Measurements from ENCODE around the gene LCE1F.

LCE1F gene

DNA sequence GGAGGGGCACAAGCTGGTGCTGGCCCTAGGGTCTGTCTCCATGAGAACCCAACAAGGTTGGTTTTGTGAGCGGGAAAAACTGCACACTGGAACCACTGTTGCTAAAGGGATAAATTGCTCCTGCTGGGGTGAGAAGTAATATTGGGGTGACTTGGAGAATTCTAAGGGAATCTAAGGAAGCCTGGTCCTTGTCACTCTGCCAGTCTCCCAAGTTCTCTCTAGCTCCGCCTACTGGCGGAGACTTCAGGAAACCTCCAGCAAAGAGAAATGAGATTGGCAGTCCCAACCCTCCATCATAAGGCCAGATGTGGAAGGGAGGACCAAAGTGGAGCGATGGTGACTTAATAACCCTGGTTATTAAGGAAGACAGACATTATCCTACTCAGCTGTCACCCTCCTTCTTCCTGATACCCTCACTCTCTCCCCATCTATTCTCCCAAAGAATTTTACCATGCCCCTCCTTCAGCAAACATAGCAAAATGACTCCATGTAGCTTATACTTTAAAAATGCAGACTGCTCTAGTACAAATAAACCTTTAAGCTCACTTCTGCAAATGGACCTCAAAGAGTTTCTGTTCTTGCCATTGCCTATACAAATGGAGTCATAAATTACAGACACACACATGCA lies 2.7 kb downstream of the LCE1F start:
- DNase-seq, result no peak

DNA sequence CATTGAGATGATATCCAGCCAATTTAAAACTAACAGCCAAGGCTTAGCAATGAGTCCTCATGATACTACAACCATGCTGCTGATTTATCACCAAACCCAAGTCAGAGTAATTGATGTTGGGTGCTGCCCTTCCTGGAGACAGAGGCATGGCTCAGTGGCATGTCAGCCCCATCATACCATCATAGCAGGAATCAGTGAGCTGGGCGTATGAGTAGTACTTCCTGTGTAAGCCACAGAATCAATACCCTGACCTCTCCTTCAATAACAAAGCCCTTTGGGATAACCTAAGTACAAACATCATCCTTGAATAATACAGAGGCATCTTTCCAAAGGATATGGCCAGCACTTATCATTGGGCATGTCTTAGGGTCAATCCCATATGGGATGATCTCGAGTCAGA lies 8.2 kb downstream of the LCE1F start:
- DNase-seq, result no peak

DNA sequence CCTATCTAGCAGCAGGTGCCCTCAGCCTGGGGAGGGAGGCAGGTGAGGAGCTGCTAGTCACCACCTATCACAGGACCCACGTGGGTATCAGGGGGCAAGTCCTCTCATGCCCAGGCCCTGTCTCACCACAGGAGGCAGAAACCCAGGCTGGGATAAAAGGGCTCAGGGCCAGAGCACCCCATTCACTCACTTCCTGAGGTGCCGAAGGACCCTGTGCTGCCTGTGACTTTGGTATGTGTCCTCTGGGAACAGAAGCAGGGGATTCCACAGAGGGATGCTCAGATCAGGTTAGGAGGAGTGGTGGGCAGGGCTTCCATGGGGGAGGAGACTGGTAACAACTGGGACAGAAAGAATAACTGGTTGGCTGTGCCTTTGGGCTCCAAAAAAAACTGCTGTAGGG lies 11.1 kb downstream of the LCE1F start, which contains the start of gene LCE1E:
Gene LCE1E (plus strand): TSS at position 181 of the 400 bp plus-strand sequence. CDS start 1,043 bp downstream, outside the sequence.
- no peak for DNase-seq

DNA sequence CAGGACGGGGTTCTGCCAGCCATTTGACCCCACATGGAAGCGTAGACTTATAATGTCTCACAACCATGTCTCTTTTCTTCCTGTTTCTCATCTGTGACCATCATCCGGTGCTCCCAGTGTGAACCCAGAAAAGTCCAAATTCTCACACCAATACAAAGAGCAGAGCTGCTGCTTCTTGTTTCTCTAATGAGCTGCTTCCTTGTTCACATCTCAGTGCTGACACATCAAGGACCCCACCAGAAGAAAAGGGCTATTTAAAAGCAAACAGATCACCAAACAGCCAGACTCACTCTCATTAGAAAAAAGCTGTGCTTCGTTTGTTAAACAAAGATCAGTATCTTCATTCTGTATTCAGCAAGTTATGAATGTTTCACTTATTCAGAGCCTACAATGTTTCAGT lies 20.7 kb downstream of the LCE1F start:
- no peak for DNase-seq

DNA sequence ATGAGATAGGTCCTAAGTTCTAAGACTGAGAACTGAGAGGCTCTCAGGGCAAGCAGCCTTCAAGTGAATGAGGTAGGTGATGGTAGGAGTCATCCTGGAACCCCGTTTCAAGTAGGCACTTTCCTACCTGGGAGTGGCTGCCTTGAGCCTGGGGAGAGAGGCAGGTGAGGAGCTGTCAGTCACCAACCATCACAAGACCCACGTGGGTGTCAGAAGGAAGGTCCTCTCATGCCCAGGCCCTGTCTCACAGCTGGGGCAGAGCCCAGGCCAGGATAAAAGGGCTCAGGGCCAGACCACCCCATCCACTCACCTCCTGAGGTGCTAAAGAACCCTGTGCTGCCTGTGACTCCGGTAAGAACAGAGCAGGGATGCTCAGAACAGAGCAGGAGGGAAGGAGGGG lies 21.5 kb downstream of the LCE1F start, which contains the start of gene LCE1D:
Gene LCE1D (plus strand): TSS at position 301 of the 400 bp plus-strand sequence. CDS start 1,074 bp downstream, outside the sequence.
- no peak for DNase-seq

DNA sequence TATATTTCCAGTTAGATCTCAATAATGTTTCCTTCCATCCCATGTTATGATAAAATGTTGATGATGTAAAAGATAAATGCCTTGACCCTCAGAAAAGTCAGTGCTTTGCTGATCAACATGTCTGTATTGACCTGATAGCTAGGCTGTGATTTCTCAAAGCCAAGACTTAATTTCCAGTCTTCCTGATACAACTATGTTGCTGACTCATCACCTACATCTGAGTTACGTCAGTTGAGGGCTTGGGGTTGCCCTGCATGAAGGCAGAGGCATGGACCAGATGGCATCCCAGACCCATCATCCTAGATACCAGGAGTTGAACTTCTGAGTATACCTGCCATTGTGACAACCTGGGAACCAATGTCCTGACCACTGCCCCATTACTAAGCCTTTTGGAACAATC lies 26.4 kb downstream of the LCE1F start:
- no peak for DNase-seq

DNA sequence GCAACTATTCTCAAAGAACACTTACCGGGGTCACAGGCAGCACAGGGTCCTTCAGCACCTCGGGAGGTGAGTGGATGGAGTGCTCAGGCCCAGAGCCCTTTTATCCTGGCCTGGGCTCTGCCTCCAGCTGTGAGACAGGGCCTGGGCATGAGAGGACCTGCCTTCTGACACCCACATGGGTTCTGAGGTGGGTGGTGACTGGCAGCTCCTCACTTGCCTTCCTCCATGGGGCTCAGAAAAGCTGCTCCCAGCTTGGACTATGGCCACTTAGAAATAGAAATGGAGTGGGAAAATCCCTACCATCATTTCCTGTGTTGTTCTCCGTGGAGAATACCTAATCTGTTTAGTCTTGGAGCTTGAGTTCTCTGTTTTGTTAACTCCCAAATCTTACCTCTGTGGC lies 31.6 kb downstream of the LCE1F start, which contains the start of gene LCE1C:
Gene LCE1C (minus strand): TSS at position 76 of the 400 bp plus-strand sequence. CDS start 1,173 bp downstream, outside the sequence.
- no peak for DNase-seq

DNA sequence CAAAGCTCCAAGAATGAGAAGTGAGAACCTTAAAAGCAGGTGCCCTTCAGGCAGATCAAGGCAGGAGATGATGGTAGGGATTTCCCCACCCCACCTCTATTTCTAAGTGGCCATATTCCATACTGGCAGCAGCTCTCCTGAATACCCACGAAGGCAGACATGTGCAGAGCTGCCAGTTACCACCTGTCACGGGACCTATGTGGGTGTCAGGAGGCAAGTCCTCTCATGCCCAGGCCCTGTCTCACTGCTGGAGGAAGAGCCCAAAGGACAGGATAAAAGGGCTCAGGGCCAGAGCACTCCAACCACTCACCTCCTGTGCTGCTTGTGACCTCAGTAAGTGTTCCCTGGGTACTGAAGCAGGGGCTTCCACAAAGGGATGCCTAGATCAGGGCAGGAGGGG lies 36.1 kb downstream of the LCE1F start:
- DNase-seq, result no peak

DNA sequence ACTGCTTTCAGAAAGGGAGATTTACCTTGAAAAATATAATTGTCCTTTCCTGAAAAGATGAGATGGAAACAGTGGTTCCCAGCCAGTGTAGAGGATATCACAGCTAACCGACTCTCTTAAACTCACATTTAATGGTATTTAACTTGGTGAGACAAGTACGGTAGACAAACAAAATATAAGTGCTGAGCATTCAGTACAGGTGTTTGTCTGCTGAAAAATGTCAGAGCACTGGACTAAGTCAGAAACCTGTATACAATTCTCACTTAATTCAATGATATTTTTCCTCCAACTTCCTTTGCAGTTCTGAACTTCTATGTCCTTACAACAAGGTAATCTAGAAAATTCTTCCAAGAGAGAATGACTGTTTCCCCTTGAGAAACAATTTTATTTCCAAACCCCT lies 36.7 kb downstream of the LCE1F start, which contains the start of gene LCE1B:
Gene LCE1B (plus strand): TSS at position 301 of the 400 bp plus-strand sequence. CDS start 476 bp downstream, outside the sequence.
- no peak for DNase-seq

DNA sequence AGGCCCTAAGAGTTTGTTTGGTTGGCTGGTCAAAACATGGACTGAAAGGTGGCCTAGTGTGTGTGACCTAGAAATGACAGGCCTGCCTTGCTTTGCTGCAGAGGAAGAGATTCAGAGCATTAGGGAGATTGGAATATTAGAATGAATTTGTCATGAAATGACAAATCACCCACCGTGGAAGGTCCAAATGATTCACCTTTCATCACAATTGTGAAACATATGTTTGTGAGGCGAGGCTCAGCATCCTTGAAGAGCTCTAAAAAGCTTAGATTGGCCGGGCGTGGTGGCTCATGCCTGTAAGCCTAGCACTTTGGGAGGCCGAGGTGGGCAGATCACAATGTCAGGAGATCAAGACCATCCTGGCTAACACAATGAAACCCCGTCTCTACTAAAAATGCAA lies 42.4 kb downstream of the LCE1F start:
- no peak for DNase-seq

DNA sequence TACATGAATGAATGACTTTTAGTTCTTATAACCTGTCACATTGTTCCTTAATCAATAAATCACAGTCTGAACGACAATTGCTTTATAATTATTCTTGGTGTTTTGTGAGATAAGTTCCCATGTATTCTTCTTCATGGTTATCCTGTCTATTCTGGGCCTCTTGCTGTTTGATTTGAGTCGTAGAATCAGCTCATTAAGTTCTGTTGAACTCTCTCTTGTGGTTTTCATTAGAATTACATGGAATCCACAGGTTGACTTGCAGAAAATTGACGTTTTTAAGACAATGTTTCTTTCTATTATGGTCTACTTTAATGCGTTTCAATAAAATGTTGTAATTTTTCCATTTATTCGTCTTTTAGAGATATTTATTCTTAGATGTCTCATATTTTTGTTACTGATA lies 48.4 kb downstream of the LCE1F start:
- no peak for DNase-seq

DNA sequence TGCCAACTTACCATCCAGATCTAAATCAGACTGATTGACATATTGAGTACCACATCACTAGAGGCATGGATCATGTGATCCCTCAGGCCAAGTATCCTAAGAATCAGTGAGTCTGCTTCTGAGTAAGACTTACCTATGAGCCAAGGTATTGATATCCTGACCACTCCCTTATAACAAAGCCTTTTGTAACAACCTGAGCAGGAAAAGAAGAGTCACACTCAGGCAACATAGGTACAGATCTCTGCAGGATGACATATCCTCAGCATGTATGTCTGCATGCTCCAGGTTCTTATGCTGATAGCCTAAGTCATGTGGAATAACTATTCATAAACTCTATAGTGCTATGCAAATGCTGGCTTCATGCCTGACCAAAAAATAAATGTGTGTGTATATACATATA lies 50.0 kb downstream of the LCE1F start:
- DNase-seq, result no peak
